HepG2 (cell line): ENCODE results near the gene AP1G1. TPM values are rescaled to one million over a fixed set of nuclear protein-coding genes. Genes with fewer than 3 reads are reported as not detected.
A peak's percentile ranks its signal among the peaks of the same experiment; 100 is the strongest.

Experiments used
- AGO1 ChIP-seq: fragments of 200-400 bp; formaldehyde crosslinking; IDR thresholded peaks from 2 replicates; pipeline ENCODE4 v1.6.1; 2017; ENCODE audit warnings: mild to moderate bottlenecking, low read depth, low read length, moderate library complexity; ENCODE audit not compliant: poor library complexity, severe bottlenecking
- ELF3 ChIP-seq: IDR thresholded peaks from 2 replicates; pipeline ENCODE4 v1.6.1; 2016; ENCODE audit warnings: missing genetic modification reagents, missing compliant biosample characterization
- GABPB1 ChIP-seq: IDR thresholded peaks from 2 replicates; pipeline ENCODE4 v1.6.1; 2016; ENCODE audit warnings: mild to moderate bottlenecking, missing genetic modification reagents, moderate library complexity, missing compliant biosample characterization
- GMEB1 ChIP-seq: sonication (generic); formaldehyde crosslinking; IDR thresholded peaks from 2 replicates; pipeline ENCODE4 v1.5.1; 2020; ENCODE audit warnings: missing genetic modification reagents, mild to moderate bottlenecking, borderline replicate concordance
- HNF1A ChIP-seq, 2 experiments: sonication (generic) in 1 of 2; formaldehyde crosslinking in 1 of 2; IDR thresholded peaks; 2 replicates each; pipeline versions ENCODE4 v1.4.0 to v1.6.1; 2016 to 2020; ENCODE audit warnings: borderline replicate concordance in 1 of 2, low read depth in 1 of 2, mild to moderate bottlenecking in 1 of 2, missing genetic modification reagents in 1 of 2
- KAT2B ChIP-seq: fragments of 150-350 bp; IDR thresholded peaks from 2 replicates; pipeline ENCODE4 v1.6.1; 2014; ENCODE audit warnings: low read depth, low read length, borderline replicate concordance
- KLF11 ChIP-seq: IDR thresholded peaks from 2 replicates; pipeline ENCODE4 v1.6.1; 2016; ENCODE audit warnings: missing compliant biosample characterization
- LBX2 ChIP-seq: sonication (generic); formaldehyde crosslinking; IDR thresholded peaks from 2 replicates; pipeline ENCODE4 v1.5.0; 2020; ENCODE audit warnings: missing genetic modification reagents, mild to moderate bottlenecking, borderline replicate concordance
- MAFF ChIP-seq: IDR thresholded peaks from 2 replicates; pipeline ENCODE4 v1.6.1; 2011; ENCODE audit warnings: low read depth, low read length, improper control_type of control experiment
- MEF2D ChIP-seq: sonication (generic); formaldehyde crosslinking; IDR thresholded peaks from 2 replicates; pipeline ENCODE4 v1.5.1; 2020; ENCODE audit warnings: mild to moderate bottlenecking, missing genetic modification reagents
- POGZ ChIP-seq: sonication (generic); formaldehyde crosslinking; IDR thresholded peaks from 2 replicates; pipeline ENCODE4 v1.4.0; 2020; ENCODE audit warnings: mild to moderate bottlenecking, missing genetic modification reagents
- SIN3A ChIP-seq: IDR thresholded peaks from 2 replicates; pipeline ENCODE4 v1.6.1; 2011; ENCODE audit warnings: low read depth, mild to moderate bottlenecking, control low read depth, low read length, borderline replicate concordance
- SRSF4 ChIP-seq: fragments of 200-400 bp; formaldehyde crosslinking; IDR thresholded peaks from one replicate; pipeline ENCODE4 v1.6.1; 2018; ENCODE audit warnings: mild to moderate bottlenecking, low read depth, low read length, moderate library complexity; ENCODE audit not compliant: poor library complexity, severe bottlenecking
- TAF1 ChIP-seq: sonication (generic); formaldehyde crosslinking; IDR thresholded peaks from 2 replicates; pipeline ENCODE4 v1.4.0; 2020; ENCODE audit warnings: missing genetic modification reagents
- TBP ChIP-seq: sonication (generic); formaldehyde crosslinking; IDR thresholded peaks from 2 replicates; pipeline ENCODE4 v1.5.0; 2020; ENCODE audit warnings: missing genetic modification reagents
- ZNF362 ChIP-seq: sonication (generic); formaldehyde crosslinking; IDR thresholded peaks from 2 replicates; pipeline ENCODE4 v1.4.0; 2020; ENCODE audit warnings: missing genetic modification reagents, mild to moderate bottlenecking, borderline replicate concordance
- ZNF556 ChIP-seq: sonication (generic); formaldehyde crosslinking; IDR thresholded peaks from 2 replicates; pipeline ENCODE4 v1.4.0; 2020; ENCODE audit warnings: mild to moderate bottlenecking, missing genetic modification reagents, borderline replicate concordance
- ZNF615 ChIP-seq: sonication (generic); formaldehyde crosslinking; IDR thresholded peaks from 2 replicates; pipeline ENCODE4 v1.5.0; 2020; ENCODE audit warnings: mild to moderate bottlenecking, missing genetic modification reagents, borderline replicate concordance
- ZNF629 ChIP-seq: sonication (generic); formaldehyde crosslinking; conservative IDR thresholded peaks from 2 replicates; pipeline ENCODE4 v1.5.0; 2020; ENCODE audit warnings: missing genetic modification reagents
- ZSCAN12 ChIP-seq: sonication (generic); formaldehyde crosslinking; IDR thresholded peaks from 2 replicates; pipeline ENCODE4 v1.9.0; 2021; ENCODE audit warnings: mild to moderate bottlenecking, missing genetic modification reagents
- polyA plus RNA-seq, 8 experiments: library from polyadenylated mRNA; depleted of rRNA in 3 of 8; stranded (reverse) in 7 of 8; unstranded in 1 of 8; fragments of >200 nt; fragmentation: Illumina TruSeq in 4 of 8; extraction: Trizol in 4 of 8; gene quantifications; 2 replicates each; pipeline versions ENCODE4 v1.2.1 to v1.2.3, GENCODE V29; 2011 to 2016; ENCODE audit warnings: low read depth in 4 of 8, missing spikeins in 1 of 8, mixed read lengths in 1 of 8; ENCODE audit not compliant: insufficient read depth in 1 of 8
- total RNA-seq, 5 experiments: library from RNA; depleted of rRNA; stranded (reverse); fragments of >200 nt; fragmentation: Illumina TruSeq; extraction: Trizol; gene quantifications; 2 replicates each; pipeline ENCODE4 v1.2.3, GENCODE V29; 2016; ENCODE audit warnings: low read depth in 1 of 5

The AP1G1 gene
- total and polyA plus RNA-seq, 2 of the 13 experiments (the other 11 are each of a cell fraction or from before 2014, with no cell fraction given), result 62.2 to 66.2 TPM

GRCh38 chr16:71808593-71809459 is at the start of gene AP1G1 (continued):
- no peak for TF ChIP-seq HNF1A (IDR thresholded peaks at IDR 0.05; ENCODE audit: low read depth)
- TF ChIP-seq HNF1A (CRISPR knock-in tag; IDR thresholded peaks at IDR 0.05; ENCODE audit: borderline replicate concordance), result peak; percentile 46; the same call in 1 of the 2 replicates
- peak; percentile 56; the same call in 1 of the 2 replicates for TF ChIP-seq SIN3A
- TF ChIP-seq AGO1, result peak; percentile 64
- TF ChIP-seq MAFF, result no peak
- TF ChIP-seq ZNF629, result no peak
- peak; percentile 60; the same call in 1 of the 2 replicates for TF ChIP-seq ZNF362 (CRISPR knock-in tag)
- TF ChIP-seq ELF3, result peak; percentile 83
- peak; percentile 97 for TF ChIP-seq TAF1 (CRISPR knock-in tag)
- peak; percentile 73; the same call in 1 of the 2 replicates for TF ChIP-seq MEF2D (CRISPR knock-in tag)
- peak; percentile 84 for TF ChIP-seq GABPB1 (CRISPR knock-in tag)
- peak; percentile 95 for TF ChIP-seq POGZ (CRISPR knock-in tag)
- peak; percentile 61; the same call in 1 of the 2 replicates for TF ChIP-seq ZNF615 (CRISPR knock-in tag)
- TF ChIP-seq KAT2B, result no peak
- TF ChIP-seq LBX2 (CRISPR knock-in tag), result no peak
- TF ChIP-seq GMEB1, result peak; percentile 97
- no peak; the same call in 1 of the 2 replicates for TF ChIP-seq ZSCAN12
- no peak for TF ChIP-seq TBP
- peak; percentile 70 for TF ChIP-seq ZNF556 (CRISPR knock-in tag)
- no peak for TF ChIP-seq SRSF4
- TF ChIP-seq KLF11, result peak; percentile 69
